GDM1 (cell line): ENCODE results near the gene RHBDD1.

Experiments
- DNase-seq: peaks from one replicate; lab custom pipeline; 2025; lab: John Stamatoyannopoulos, UW

The RHBDD1 gene

GRCh38 chr2:226916669-226917068, 80.8 kb downstream of the RHBDD1 start:
- DNase-seq, result no peak

DNA sequence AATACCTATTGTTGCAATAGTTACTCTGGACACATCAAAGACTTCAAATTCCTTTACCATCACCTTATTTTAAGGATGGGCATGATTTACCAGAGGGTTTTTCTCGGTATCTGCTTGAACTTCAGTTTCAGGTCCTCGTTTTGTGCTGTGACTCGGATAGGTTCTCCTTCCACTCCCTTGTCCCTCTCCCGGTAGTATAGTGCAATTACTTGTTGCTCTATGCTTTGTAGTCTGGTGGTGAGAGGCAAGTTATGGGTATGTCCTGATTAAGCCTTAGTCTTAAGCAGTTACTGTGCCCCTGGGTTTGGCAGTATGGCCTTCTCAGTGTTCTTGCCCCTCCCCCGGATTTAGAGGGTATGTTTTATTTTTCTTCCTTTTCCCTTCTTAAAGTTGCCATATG, 96.6 kb downstream of the RHBDD1 start:
- no peak for DNase-seq

DNA sequence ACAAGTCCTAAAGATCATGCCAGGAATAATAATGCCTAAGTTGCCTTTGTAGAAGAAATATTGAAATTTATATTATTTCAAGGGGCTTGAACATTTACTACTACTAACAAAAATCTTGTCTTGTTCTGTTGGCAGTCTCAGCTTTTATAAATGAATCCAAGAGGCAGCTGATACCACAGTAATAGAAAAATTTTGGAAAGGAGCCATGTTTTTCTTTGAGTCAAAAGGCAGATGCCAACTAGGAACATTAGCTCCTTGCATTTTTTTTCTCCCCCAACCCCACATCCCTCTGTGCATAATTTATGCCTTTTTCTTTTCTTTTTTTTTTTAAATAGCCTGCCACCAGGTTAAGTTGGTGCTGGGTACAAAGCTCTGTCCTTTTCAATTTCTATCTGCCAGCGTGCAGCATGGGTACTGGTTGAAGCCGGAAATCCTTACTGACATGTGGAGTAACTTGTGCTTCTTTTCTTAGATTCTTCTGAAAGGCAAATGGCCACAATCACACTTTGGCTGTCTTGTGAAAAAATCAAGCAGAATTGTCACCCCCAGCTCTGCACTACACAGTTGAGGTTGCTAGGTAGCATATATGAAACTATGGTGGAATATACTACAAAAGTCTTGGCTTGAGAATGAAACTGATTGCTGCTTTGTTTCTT, 98.8 kb downstream of the RHBDD1 start:
- DNase-seq, result no peak

GRCh38 chr2:226943862-226944620, 108.2 kb downstream of the RHBDD1 start:
- no peak for DNase-seq

- DNase-seq, result no peak
These were observed 117.4 kb downstream of the RHBDD1 start for GRCh38 chr2:226953206-226953605.

DNA sequence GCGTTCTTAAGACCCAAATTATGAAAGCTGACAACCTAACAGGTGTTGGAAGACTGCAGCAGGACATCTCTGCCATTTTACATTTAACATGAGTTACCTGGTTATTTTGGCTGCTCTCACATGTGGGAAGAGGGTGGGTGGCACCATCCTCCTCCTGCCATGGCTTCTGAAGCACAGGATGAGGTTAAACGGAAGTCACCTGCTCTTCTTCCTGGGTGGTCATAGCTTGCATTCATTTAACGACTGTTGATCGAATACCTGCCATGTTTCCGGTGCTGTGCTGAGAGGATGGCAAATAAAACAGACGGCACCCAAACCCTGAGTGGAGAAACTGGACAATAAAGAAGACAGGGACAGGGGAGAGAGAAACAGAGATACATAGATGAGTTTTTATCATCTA, 118.0 kb downstream of the RHBDD1 start:
- no peak for DNase-seq

GRCh38 chr2:226956659-226957058, 120.8 kb downstream of the RHBDD1 start:
- DNase-seq, result no peak

DNA sequence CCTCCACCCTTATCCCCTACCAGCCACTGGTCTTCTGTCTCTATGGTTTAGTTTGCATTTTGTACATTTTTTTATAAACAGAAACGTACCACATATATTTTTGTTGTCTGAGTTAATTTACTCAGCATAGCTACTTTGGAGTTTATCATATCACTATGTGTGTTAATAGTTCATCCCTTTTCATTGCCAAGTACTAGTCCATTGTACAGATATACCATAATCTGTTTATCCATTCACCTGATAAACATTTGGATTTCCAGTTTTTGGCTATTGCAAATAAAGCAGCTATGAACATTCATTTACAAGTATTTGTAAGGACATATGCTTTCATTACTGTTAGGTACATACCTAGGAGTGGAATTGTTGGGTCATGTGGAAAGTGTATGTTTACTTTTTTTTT, 123.6 kb downstream of the RHBDD1 start:
- no peak for DNase-seq

- DNase-seq, result no peak
These were observed 126.4 kb downstream of the RHBDD1 start for GRCh38 chr2:226962176-226962773.

GRCh38 chr2:226963528-226963927, 127.7 kb downstream of the RHBDD1 start:
- no peak for DNase-seq

DNA sequence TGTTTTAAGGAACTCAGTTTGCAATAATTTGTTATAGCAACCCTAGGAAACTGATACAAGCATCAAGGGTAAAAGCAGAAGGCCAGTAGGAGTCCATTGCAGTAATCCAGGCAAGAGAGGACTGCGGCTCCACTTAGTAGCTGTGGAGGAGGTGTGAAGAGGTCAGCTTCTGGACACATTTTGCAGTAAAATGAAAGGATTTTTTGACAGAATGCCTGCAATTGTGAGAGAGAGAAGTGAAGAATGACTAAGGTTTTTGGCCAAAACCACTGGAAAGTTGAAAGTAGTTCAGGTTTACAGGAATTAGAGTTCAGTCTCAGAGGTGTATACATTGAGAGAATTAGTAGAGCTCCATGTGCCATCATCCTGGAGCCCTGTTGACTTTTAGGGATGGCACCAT, 129.5 kb downstream of the RHBDD1 start:
- DNase-seq, result no peak

DNA sequence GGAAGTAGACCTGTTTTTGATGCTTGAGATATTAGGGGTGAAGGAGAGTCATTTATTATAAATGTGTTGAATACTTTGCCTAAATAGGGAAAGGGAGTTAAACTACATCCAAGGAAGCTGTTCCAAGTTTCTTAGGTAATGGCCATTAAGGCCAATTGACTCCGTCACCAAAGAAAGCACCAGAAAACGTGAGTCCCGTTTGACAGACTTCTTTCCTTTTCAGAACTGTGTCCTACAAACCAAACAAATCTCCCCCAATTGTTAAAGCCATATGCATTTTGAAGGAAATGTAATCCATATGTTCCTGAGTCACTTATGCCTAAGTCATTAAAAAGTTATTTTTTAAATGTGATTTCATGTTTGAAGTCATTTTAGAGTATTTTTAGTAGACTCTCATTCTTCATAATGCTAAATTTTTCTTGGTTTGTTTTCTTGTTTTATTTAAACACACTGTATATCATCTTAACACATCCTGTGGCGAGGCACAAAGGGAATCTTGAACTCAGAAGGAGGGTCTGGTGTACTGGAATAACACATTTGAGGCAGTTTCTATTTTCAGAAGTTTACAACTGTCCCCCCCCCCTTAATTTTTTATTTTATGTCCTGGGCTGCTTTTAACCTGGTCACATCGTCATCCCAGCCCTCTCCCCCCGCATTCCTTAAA, 133.7 kb downstream of the RHBDD1 start:
- DNase-seq, result no peak

DNA sequence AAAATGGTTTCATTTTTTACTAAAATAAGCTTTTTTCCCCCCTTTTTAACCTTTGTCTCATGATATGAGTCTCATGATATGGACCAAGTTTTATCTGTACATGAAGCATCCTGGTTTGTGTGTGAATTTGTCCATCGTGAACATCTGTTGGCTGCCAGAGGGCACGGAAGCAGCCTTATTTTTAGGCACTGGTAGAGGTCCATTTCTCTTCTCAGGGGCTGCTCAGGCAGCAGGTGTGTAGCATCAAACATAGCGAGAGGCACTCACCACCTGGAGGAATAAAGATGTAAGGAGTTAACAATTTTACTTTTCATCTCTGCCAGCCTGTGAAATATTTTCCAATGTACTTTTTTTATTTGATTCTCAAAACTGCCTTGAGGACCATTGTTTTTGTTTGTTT, 134.5 kb downstream of the RHBDD1 start:
- DNase-seq, result no peak

- DNase-seq, result no peak
These were observed 135.2 kb downstream of the RHBDD1 start for GRCh38 chr2:226971084-226971483.

- DNase-seq, result no peak
These were observed 135.9 kb downstream of the RHBDD1 start for GRCh38 chr2:226971770-226972169.

- DNase-seq, result no peak
These were observed 138.0 kb downstream of the RHBDD1 start for GRCh38 chr2:226973816-226974215.

- DNase-seq, result no peak
These were observed 141.9 kb downstream of the RHBDD1 start for GRCh38 chr2:226977775-226978190.

GRCh38 chr2:226978300-226978699, 142.4 kb downstream of the RHBDD1 start:
- no peak for DNase-seq

- DNase-seq, result no peak
These were observed 143.2 kb downstream of the RHBDD1 start for GRCh38 chr2:226979004-226979403.

- no peak for DNase-seq
These were observed 146.0 kb downstream of the RHBDD1 start for GRCh38 chr2:226981791-226982326.

- DNase-seq, result no peak
These were observed 148.3 kb downstream of the RHBDD1 start for GRCh38 chr2:226983895-226984749.
